ENCODE data around the gene LAMA3.

Gene LAMA3

GRCh38 chr18:23941791-23942190, 252.5 kb downstream of the LAMA3 start:
- H3K4me3 ChIP-seq (ENCODE audit: low read length), result no peak overlapping the region
- no peak for TF ChIP-seq CTCF (IDR thresholded peaks at IDR 0.05; ENCODE audit: insufficient read depth, low read depth, low read length, missing control alignments)
- no peak for DNase-seq (ENCODE audit: low read depth)

- no peak overlapping the region for H3K4me3 ChIP-seq (ENCODE audit: low read length)
- no peak for DNase-seq (ENCODE audit: low read depth)
- no peak for TF ChIP-seq CTCF (IDR thresholded peaks at IDR 0.05; ENCODE audit: insufficient read depth, low read depth, low read length, missing control alignments)
These were observed 253.9 kb downstream of the LAMA3 start for GRCh38 chr18:23943104-23943503.

DNA sequence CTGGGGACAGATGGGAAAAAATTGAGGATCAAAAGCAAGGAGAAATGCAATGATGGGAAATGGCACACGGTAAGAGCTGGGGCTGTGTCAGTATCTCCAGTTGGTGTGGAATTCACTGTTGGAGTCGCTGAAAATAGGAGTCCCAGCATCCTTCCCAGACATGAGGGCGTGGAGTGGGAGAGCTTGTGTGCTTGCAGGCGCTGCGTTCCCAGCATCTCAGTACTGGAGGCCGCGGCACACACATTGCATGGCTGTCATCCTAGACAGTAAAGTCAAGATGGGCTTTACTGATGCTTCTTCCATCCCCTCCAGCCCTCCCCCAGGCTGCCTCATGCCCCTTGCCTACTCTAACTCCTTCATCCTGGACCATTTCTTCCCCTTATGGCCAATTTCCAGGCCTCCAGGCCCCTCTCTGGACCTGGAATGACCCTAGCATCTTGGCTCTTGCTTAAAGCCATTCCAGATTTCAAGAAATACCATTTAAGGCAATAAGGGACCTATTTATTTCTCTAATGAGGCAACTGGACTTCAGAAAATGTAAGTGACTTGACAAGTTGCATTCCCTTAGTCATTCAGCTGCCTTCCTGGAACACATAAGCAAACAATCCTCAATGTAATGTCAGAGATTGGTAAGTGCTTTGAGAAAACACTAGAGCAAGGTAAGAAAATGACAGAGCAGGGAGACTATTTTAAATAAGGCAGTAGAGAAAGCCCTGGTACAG, 254.8 kb downstream of the LAMA3 start:
- no peak for TF ChIP-seq CTCF (IDR thresholded peaks at IDR 0.05; ENCODE audit: insufficient read depth, low read depth, low read length, missing control alignments)
- DNase-seq (ENCODE audit: low read depth), result no peak
- no peak overlapping the region for H3K4me3 ChIP-seq (ENCODE audit: low read length)

- no peak overlapping the region for H3K4me3 ChIP-seq (ENCODE audit: low read length)
- DNase-seq (ENCODE audit: low read depth), result no peak
- TF ChIP-seq CTCF (IDR thresholded peaks at IDR 0.05; ENCODE audit: insufficient read depth, low read depth, low read length, missing control alignments), result no peak
These were observed 256.3 kb downstream of the LAMA3 start for GRCh38 chr18:23945416-23946079.

GRCh38 chr18:23949863-23950262, 260.6 kb downstream of the LAMA3 start:
- DNase-seq (ENCODE audit: low read depth), result no peak
- no peak for TF ChIP-seq CTCF (IDR thresholded peaks at IDR 0.05; ENCODE audit: insufficient read depth, low read depth, low read length, missing control alignments)
- H3K4me3 ChIP-seq (ENCODE audit: low read length), result no peak overlapping the region

DNA sequence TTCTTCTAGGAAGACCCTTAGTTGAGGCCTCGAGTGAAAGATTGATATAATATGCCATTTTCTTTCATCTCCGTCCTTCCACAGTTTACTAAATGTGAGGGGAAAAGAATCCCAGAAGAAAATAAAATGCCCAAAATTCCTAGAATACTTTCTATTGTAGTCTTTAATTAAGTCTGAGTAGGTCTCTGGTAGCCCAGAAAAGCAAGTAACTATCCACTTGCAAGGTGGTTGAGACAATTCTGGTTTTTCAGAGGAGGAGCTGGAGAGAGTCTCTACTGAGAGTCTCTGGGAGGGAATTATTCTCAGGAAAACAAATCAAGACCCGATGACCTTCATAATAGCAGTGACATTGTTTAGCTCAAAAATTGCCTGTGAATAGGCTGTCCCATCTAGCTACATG, 261.4 kb downstream of the LAMA3 start:
- TF ChIP-seq CTCF (IDR thresholded peaks at IDR 0.05; ENCODE audit: insufficient read depth, low read depth, low read length, missing control alignments), result no peak
- no peak overlapping the region for H3K4me3 ChIP-seq (ENCODE audit: low read length)

GRCh38 chr18:23951206-23951605, 262.0 kb downstream of the LAMA3 start:
- DNase-seq (ENCODE audit: low read depth), result no peak
- no peak overlapping the region for H3K4me3 ChIP-seq (ENCODE audit: low read length)

More for the DNA sequence above, 261.4 kb downstream of the LAMA3 start:
- DNase-seq (ENCODE audit: low read depth), result no peak

More at GRCh38 chr18:23951206-23951605, 262.0 kb downstream of the LAMA3 start:
- TF ChIP-seq CTCF (IDR thresholded peaks at IDR 0.05; ENCODE audit: insufficient read depth, low read depth, low read length, missing control alignments), result no peak
